SU-DHL-6 (cell line): Measurements from ENCODE around the gene UBAC2.

Experiments
- EZH2phosphoT487 ChIP-seq: fragments of 200-600 bp; sonication (generic), shearing (Covaris generic); conservative IDR thresholded peaks from 2 replicates; pipeline ENCODE4 v1.6.1; 2018; ENCODE audit warnings: mild to moderate bottlenecking, antibody characterized with exemption, low read length, moderate library complexity, mixed read lengths
- TF ChIP-seq, protein P1 (sequence below): fragments of 200-600 bp; sonication (generic); IDR thresholded peaks from one replicate; pipeline ENCODE4 v1.5.1; 2017; ENCODE audit warnings: antibody characterized with exemption, mild to moderate bottlenecking, low read length, moderate library complexity; ENCODE audit not compliant: insufficient read depth, poor library complexity, severe bottlenecking

- TF ChIP-seq, protein P1, sequence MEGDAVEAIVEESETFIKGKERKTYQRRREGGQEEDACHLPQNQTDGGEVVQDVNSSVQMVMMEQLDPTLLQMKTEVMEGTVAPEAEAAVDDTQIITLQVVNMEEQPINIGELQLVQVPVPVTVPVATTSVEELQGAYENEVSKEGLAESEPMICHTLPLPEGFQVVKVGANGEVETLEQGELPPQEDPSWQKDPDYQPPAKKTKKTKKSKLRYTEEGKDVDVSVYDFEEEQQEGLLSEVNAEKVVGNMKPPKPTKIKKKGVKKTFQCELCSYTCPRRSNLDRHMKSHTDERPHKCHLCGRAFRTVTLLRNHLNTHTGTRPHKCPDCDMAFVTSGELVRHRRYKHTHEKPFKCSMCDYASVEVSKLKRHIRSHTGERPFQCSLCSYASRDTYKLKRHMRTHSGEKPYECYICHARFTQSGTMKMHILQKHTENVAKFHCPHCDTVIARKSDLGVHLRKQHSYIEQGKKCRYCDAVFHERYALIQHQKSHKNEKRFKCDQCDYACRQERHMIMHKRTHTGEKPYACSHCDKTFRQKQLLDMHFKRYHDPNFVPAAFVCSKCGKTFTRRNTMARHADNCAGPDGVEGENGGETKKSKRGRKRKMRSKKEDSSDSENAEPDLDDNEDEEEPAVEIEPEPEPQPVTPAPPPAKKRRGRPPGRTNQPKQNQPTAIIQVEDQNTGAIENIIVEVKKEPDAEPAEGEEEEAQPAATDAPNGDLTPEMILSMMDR: no peak
- no peak for TF ChIP-seq EZH2phosphoT487
Measured at GRCh38 chr13:99301056-99301838, 100.6 kb downstream of the UBAC2 start.
